Melanocyte of skin (primary cell): ENCODE data around the gene CMYA5. TPM values are rescaled to one million over a fixed set of nuclear protein-coding genes. Genes with fewer than 3 reads are reported as not detected.

Experiments used
- small RNA-seq, 2 donors: library from RNA; depleted of rRNA; stranded (forward); fragments of <200 nt; gene quantifications; one replicate each; pipeline ENCODE3, GENCODE V24; 2012
- total RNA-seq, 2 donors: library from RNA; depleted of rRNA; stranded (reverse); fragments of >200 nt; gene quantifications; 2 replicates each; pipeline ENCODE4 v1.2.3, GENCODE V29; 2012

Gene CMYA5
- 1 to 10 TPM in 1 of 2 donors, under 1 TPM in 1; 0.69 to 1.3 TPM for total RNA-seq

GRCh38 chr5:79689541-79690466, at the start of gene CMYA5:
Gene CMYA5, plus strand, starts transcription at chr5:79689836. Its CDS starts 72 bp downstream, at chr5:79689908.

Small RNA genes lying within 50 kb of the gene (small RNA-seq; reads per million reads assigned to genes)
- 0 reads per million in 2 donors for gene AC008496.1

Other genes with a start within 250 kb of the CMYA5 start
- 10 to 100 TPM; 14.3 to 20.6 TPM for gene HOMER1, start 175.7 kb upstream of the CMYA5 start, total RNA-seq
- 10 to 100 TPM; 53.7 to 71.9 TPM for gene TENT2, start 77.4 kb upstream of the CMYA5 start, total RNA-seq